ENCODE measurements around the gene RABGEF1.
"Not testable (repeated sequence)": the region's sequence is repeated elsewhere in the genome, so short reads cannot be mapped to it uniquely, and the experiment has no call there.

The RABGEF1 gene

GRCh38 chr7:66790196-66790595, 49.7 kb downstream of the RABGEF1 start:
- H3K27ac ChIP-seq, result no peak overlapping the region
- TF ChIP-seq CTCF (conservative IDR thresholded peaks at IDR 0.05), result no peak
- no peak for TF ChIP-seq ZFX (IDR thresholded peaks at IDR 0.05)

GRCh38 chr7:66790725-66791124, 50.2 kb downstream of the RABGEF1 start:
- no peak for TF ChIP-seq CTCF (conservative IDR thresholded peaks at IDR 0.05)
- TF ChIP-seq ZFX (IDR thresholded peaks at IDR 0.05), result no peak
- no peak overlapping the region for H3K27ac ChIP-seq

GRCh38 chr7:66800591-66800990, 60.1 kb downstream of the RABGEF1 start:
- H3K27ac ChIP-seq, result no peak overlapping the region
- TF ChIP-seq CTCF (conservative IDR thresholded peaks at IDR 0.05) (no peak), ZFX (IDR thresholded peaks at IDR 0.05) (no peak)

GRCh38 chr7:66804001-66804400, 63.5 kb downstream of the RABGEF1 start:
- TF ChIP-seq CTCF (conservative IDR thresholded peaks at IDR 0.05), result no peak
- TF ChIP-seq ZFX (IDR thresholded peaks at IDR 0.05), result no peak
- H3K27ac ChIP-seq, result no peak overlapping the region

- TF ChIP-seq CTCF (conservative IDR thresholded peaks at IDR 0.05), result no peak
- TF ChIP-seq ZFX (IDR thresholded peaks at IDR 0.05), result no peak
- H3K27ac ChIP-seq, result no peak overlapping the region
These were observed 67.2 kb downstream of the RABGEF1 start for GRCh38 chr7:66807736-66808135.

GRCh38 chr7:66810716-66811115, 70.2 kb downstream of the RABGEF1 start:
- TF ChIP-seq ZFX (IDR thresholded peaks at IDR 0.05) (no peak), CTCF (conservative IDR thresholded peaks at IDR 0.05) (no peak)
- H3K27ac ChIP-seq, result no peak overlapping the region

DNA sequence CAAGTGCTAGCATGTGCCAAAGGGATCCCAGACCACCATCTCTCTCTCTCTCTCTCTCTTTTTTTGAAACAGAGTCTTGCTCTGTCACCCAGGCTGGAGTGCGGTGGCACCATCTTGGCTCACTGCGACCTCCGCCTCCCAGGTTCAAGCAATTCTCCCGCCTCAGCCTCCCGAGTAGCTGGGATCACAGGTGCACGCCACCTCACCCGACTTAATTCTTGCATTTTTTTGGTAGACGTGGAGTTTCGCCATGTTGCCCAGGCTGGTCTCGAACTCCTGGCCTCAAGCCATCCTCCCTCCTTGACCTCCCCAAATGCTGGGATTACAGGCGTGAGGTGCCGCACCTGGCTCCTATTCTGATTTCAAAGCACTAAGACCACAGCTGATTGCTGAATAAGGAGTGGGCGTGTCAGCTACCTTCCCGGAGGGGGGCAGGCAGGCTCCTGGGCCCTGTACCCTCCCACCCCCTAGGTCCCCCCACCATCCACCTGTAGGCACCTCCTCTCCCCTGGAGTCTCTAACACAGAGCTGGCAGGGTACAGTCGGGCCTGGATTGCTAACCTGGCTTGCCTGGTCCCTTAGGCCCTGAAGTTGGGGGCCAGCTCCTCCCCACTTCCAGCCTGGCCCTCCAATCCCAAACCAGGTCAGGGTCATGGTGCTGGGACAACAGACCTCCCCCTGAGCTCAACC, 74.8 kb downstream of the RABGEF1 start:
- H3K27ac ChIP-seq, result not testable (repeated sequence)

GRCh38 chr7:66815951-66816350, 75.4 kb downstream of the RABGEF1 start:
- no peak overlapping the region for H3K27ac ChIP-seq
- TF ChIP-seq ZFX (IDR thresholded peaks at IDR 0.05) (no peak), CTCF (conservative IDR thresholded peaks at IDR 0.05) (no peak)

DNA sequence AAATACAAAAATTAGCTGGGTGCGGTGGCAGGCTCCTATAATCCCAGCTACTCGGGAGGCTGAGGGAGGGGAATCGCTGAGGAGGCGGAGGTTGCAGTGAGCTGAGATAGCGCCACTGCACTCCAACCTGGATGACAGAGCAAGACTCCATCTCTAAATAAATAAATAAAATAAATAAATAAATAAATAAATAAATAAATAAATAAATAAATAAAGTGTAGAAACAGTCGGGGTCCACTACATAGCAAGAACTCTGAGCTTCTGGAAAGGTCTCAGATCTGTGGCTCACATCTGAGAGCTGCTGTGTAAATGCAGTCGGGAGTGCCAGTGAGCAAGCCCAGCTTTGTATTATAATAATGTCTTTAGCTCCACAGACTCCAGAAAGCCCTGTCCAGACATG, 76.1 kb downstream of the RABGEF1 start:
- H3K27ac ChIP-seq, result not testable (repeated sequence)

- not testable (repeated sequence) for H3K27ac ChIP-seq
These were observed 76.8 kb downstream of the RABGEF1 start for GRCh38 chr7:66817208-66817795.

DNA sequence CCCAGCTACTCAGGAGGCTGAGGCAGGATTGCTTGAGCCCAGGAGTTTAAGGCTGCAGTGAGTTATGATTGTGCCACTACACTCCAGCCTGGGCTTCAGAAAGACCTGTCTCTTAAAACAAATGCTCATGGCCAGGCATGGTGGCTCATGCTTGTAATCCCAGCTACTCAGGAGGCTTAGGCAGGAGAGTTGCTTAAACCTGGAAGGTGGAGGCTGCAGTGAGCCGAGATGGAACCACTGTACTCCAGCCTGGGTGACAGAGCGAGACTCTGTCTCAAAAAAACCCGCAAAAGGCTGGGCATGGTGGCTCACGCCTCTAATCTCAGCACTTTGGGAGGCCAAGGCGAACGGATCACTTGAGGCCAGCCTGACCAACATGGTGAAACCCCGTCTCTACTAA, 77.4 kb downstream of the RABGEF1 start:
- H3K27ac ChIP-seq, result not testable (repeated sequence)
